ENCODE results near the gene TRIAP1. TPM values are rescaled to one million over a fixed set of nuclear protein-coding genes. Genes with fewer than 3 reads are reported as not detected.

TRIAP1 gene
- total RNA-seq, 2 experiments from 2014 or later, result 26.8 to 38.0 TPM

GRCh38 chr12:120412421-120412820 is 33.8 kb downstream of the TRIAP1 start:
- ATAC-seq (no peak), DNase-seq (no peak)
- H3K4me3 Mint-ChIP-seq, result no peak overlapping the region
- no peaks in the 10 kb centered on the region for H3K4me1 Mint-ChIP-seq
- no peak overlapping the region for H3K27ac Mint-ChIP-seq
- CTCF ChIA-PET, result no interaction called here
- H3K9me3 Mint-ChIP-seq (ENCODE audit: low read depth), result no peaks in the 10 kb centered on the region
- no peaks in the 10 kb centered on the region for H3K36me3 Mint-ChIP-seq
- peaks cover 6% of the 10 kb centered on the region for H3K27me3 Mint-ChIP-seq

DNA sequence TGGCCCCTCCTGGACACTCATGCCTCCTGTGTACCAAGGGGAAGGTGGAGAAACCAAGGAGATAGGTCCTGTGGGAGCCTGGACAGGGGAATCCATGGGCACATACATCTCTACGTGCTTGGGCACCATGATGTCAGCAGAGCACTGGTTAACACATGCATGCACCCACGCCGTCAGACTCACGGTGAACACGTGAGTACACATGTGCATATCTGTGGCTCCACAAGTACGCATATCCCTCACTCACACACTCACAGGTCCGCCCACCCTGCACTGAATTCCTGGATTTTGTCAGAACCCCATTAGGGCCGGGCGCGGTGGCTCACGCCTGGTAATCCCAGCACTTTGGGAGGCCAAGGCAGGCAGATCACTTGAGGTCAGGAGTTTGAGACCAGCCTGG is 37.4 kb downstream of the TRIAP1 start:
- H3K4me1 Mint-ChIP-seq, result no peaks in the 10 kb centered on the region
- H3K27ac Mint-ChIP-seq, result no peak overlapping the region
- H3K4me3 Mint-ChIP-seq, result no peak overlapping the region
- H3K9me3 Mint-ChIP-seq (ENCODE audit: low read depth), result no peaks in the 10 kb centered on the region
- CTCF ChIA-PET, result interaction anchor here (0.6 to 1.6 kb wide), 2 partner anchors 14 to 125 kb away, joined by 3 to 4 read pairs; no protein-coding TSS in a partner anchor
- no peaks in the 10 kb centered on the region for H3K36me3 Mint-ChIP-seq
- ATAC-seq (no peak), DNase-seq (no peak)
- peaks cover 8% of the 10 kb centered on the region for H3K27me3 Mint-ChIP-seq

- no peak for ATAC-seq
- no peaks in the 10 kb centered on the region for H3K36me3 Mint-ChIP-seq
- CTCF ChIA-PET, result no interaction called here
- H3K4me3 Mint-ChIP-seq, result no peak overlapping the region
- H3K4me1 Mint-ChIP-seq, result no peaks in the 10 kb centered on the region
- peaks cover 10% of the 10 kb centered on the region for H3K27me3 Mint-ChIP-seq
- no peaks in the 10 kb centered on the region for H3K9me3 Mint-ChIP-seq (ENCODE audit: low read depth)
- DNase-seq, result no peak
- no peak overlapping the region for H3K27ac Mint-ChIP-seq
These were observed 39.6 kb downstream of the TRIAP1 start for GRCh38 chr12:120406553-120406952.

- Mint-ChIP-seq H3K9me3 (ENCODE audit: low read depth) (no peaks in the 10 kb centered on the region), H3K4me1 (no peaks in the 10 kb centered on the region), H3K36me3 (no peaks in the 10 kb centered on the region), H3K27ac (no peak overlapping the region), H3K4me3 (no peak overlapping the region), H3K27me3 (peaks cover 10% of the 10 kb centered on the region)
- CTCF ChIA-PET, result no interaction called here
- DNase-seq, result no peak
- no peak for ATAC-seq
These were observed 40.1 kb downstream of the TRIAP1 start for GRCh38 chr12:120406069-120406468.

GRCh38 chr12:120404271-120404670 is 41.9 kb downstream of the TRIAP1 start:
- Mint-ChIP-seq H3K4me3 (no peak overlapping the region), H3K27ac (no peak overlapping the region), H3K36me3 (no peaks in the 10 kb centered on the region), H3K9me3 (ENCODE audit: low read depth) (no peaks in the 10 kb centered on the region), H3K27me3 (peaks cover 20% of the 10 kb centered on the region), H3K4me1 (no peaks in the 10 kb centered on the region)
- DNase-seq (no peak), ATAC-seq (no peak)
- CTCF ChIA-PET, result interaction anchor here (1.2 to 1.3 kb wide), 2 partner anchors 12 to 26 kb away, joined by 4 to 6 read pairs; no protein-coding TSS in a partner anchor

DNA sequence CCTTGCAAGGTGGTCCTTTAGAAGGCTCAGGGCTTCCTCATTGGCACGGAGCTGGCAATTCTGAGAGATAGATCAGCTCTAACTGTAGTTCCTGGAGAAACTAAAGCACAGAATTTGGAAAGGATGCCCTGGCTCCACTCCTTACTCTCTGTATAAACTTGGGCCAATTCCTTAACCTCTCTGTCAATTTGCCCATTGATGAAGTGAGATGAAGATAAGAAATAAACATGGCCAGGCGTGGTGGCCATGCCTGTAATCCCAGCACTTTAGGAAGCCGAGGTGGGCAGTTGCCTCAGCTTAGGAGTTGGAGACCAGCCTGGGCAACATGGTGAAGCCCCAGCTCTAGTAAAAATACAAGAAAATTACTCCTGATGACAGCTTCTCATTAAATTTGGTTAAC is 42.3 kb downstream of the TRIAP1 start:
- Mint-ChIP-seq H3K4me3 (no peak overlapping the region), H3K27me3 (peaks cover 20% of the 10 kb centered on the region), H3K36me3 (no peaks in the 10 kb centered on the region), H3K4me1 (no peaks in the 10 kb centered on the region), H3K9me3 (ENCODE audit: low read depth) (no peaks in the 10 kb centered on the region), H3K27ac (no peak overlapping the region)
- ATAC-seq (no peak), DNase-seq (no peak)
- CTCF ChIA-PET, result interaction anchor here (1.2 to 1.3 kb wide), 2 partner anchors 11 to 26 kb away, joined by 4 to 6 read pairs; no protein-coding TSS in a partner anchor

DNA sequence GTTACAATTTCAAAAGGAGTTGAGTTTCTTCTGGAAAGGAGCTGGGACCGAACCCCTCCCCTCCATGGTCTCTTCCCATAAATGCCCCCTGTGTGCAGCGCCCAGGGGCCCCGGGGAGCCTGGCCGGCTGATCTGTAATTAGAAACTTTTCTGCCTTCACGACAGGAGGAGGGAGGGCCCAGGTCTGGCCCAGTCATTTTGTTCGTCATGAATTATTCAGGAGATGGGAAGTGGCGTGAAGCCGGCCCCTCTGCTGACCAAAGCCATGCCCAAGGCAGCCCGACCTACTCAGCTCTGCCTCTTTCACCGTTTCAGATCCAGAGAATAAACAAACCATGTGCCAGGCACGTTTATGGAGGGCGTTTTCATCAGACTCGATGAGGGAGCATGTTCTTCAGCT is 44.0 kb downstream of the TRIAP1 start:
- DNase-seq, result no peak
- CTCF ChIA-PET, result no interaction called here
- H3K27me3 Mint-ChIP-seq, result peaks cover 27% of the 10 kb centered on the region
- no peaks in the 10 kb centered on the region for H3K36me3 Mint-ChIP-seq
- ATAC-seq, result no peak
- H3K27ac Mint-ChIP-seq, result no peak overlapping the region
- no peaks in the 10 kb centered on the region for H3K9me3 Mint-ChIP-seq (ENCODE audit: low read depth)
- no peak overlapping the region for H3K4me3 Mint-ChIP-seq
- H3K4me1 Mint-ChIP-seq, result no peaks in the 10 kb centered on the region

DNA sequence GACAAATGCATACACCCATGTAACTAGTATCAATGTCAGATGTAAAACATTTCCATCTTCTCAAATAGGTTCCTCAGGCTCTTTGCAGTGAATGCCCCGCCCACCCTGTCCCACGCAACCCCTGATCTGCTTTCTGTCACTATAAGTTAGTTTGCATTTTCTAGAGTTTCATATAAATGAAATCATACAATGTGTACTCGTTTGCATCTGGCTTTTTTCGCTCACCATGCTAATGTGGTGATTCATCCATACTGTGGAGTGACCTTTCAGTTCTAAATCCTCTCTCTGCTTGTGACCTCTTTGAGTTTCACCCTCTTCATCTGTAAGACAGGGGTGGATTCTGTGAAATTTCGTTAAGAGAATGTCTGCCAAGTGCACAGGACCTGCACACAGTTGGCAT is 46.7 kb downstream of the TRIAP1 start:
- H3K9me3 Mint-ChIP-seq (ENCODE audit: low read depth), result no peaks in the 10 kb centered on the region
- no peak overlapping the region for H3K4me3 Mint-ChIP-seq
- no peak for DNase-seq
- peaks cover 47% of the 10 kb centered on the region for H3K27me3 Mint-ChIP-seq
- no peaks in the 10 kb centered on the region for H3K4me1 Mint-ChIP-seq
- no peaks in the 10 kb centered on the region for H3K36me3 Mint-ChIP-seq
- no peak for ATAC-seq
- CTCF ChIA-PET, result interaction anchor here (0.6 kb wide), 1 partner anchor 425 kb away, joined by 3 read pairs; no protein-coding TSS in a partner anchor
- no peak overlapping the region for H3K27ac Mint-ChIP-seq

DNA sequence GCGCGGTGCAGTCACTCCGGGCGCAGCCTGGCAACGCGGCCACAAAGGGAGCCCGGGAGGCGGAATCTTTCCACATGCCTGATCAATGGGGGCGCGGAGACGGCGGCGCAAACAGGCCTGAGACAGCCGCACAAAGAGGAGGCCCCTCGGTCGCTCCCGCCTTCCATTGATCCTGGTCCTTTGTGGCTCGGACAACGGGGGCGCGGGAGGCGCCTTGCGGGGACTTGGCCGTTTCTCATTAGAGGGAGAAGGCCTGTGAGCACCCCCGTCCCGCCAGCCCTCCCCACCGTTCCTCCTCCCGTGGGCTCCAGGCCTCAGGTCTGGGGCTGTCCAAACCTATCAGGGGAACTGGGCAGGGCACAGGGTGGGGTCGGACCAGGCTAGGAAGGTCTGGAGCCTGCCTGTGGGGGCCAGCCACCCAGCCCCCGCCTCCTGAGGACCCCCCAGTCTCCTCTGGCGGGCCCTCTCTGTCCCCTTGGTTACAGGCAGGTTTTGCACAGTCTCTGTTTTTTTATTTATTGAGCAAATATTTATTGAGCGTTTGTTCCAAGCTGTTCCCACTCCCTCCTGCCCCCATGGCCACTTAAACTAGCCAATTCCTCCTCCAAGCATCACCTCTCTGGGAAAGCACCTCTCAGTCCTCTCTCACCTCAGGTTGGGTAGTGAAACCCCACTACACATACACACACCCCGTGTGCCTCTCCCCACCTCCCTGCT is 48.2 kb downstream of the TRIAP1 start:
- ATAC-seq, result no peak
- CTCF ChIA-PET, result no interaction called here
- Mint-ChIP-seq H3K27ac (no peak overlapping the region), H3K36me3 (no peaks in the 10 kb centered on the region), H3K27me3 (peaks cover 47% of the 10 kb centered on the region), H3K4me1 (no peaks in the 10 kb centered on the region), H3K9me3 (ENCODE audit: low read depth) (no peaks in the 10 kb centered on the region), H3K4me3 (no peak overlapping the region)
- no peak for DNase-seq

- no peaks in the 10 kb centered on the region for H3K9me3 Mint-ChIP-seq (ENCODE audit: low read depth)
- no peaks in the 10 kb centered on the region for H3K4me1 Mint-ChIP-seq
- peaks cover 42% of the 10 kb centered on the region for H3K27me3 Mint-ChIP-seq
- no peaks in the 10 kb centered on the region for H3K36me3 Mint-ChIP-seq
- no peak overlapping the region for H3K27ac Mint-ChIP-seq
- ATAC-seq (no peak), DNase-seq (no peak)
- no peak overlapping the region for H3K4me3 Mint-ChIP-seq
- CTCF ChIA-PET, result interaction anchor here (0.8 to 1.4 kb wide), 4 partner anchors 13 to 35 kb away, joined by 3 to 4 read pairs (median 4); no protein-coding TSS in a partner anchor
These were observed 51.5 kb downstream of the TRIAP1 start for GRCh38 chr12:120394483-120395367.

Other genes starting within 250 kb of the TRIAP1 start
- 1,000 to 10,000 TPM; 1,755 to 2,356 TPM for gene RPLP0, start 245.3 kb downstream of the TRIAP1 start, total RNA-seq
- gene PXN, start 180.7 kb downstream of the TRIAP1 start, total RNA-seq, result 100 to 1,000 TPM in 1 of 2 experiments, 10 to 100 TPM in 1; 69.3 to 146 TPM
- 1,000 to 10,000 TPM in 1 of 2 experiments, 100 to 1,000 TPM in 1; 953 to 3,569 TPM for gene RNU4-2, start 154.5 kb downstream of the TRIAP1 start, total RNA-seq
- gene RNU4-1, start 153.1 kb downstream of the TRIAP1 start, total RNA-seq, result 1,000 to 10,000 TPM in 1 of 2 experiments, 100 to 1,000 TPM in 1; 780 to 2,122 TPM
- 1 to 10 TPM; 2.4 to 3.0 TPM for gene SIRT4, start 144.1 kb downstream of the TRIAP1 start, total RNA-seq
- gene PLA2G1B, start 118.6 kb downstream of the TRIAP1 start, total RNA-seq, result not detected
- gene MSI1, start 77.2 kb downstream of the TRIAP1 start, total RNA-seq, result under 1 TPM in 1 of 2 experiments, not detected in 1; 0.07 TPM
- 100 to 1,000 TPM; 329 to 408 TPM for gene COX6A1, start 8.3 kb downstream of the TRIAP1 start, total RNA-seq
- gene GATC, start 60 bp upstream of the TRIAP1 start, total RNA-seq, result 10 to 100 TPM; 25.3 to 32.7 TPM
- 100 to 1,000 TPM; 195 to 240 TPM for gene SRSF9, start 23.4 kb upstream of the TRIAP1 start, total RNA-seq
- gene DYNLL1, start 49.7 kb upstream of the TRIAP1 start, total RNA-seq, result 100 to 1,000 TPM; 190 to 264 TPM
- 10 to 100 TPM; 26.4 to 34.0 TPM for gene COQ5, start 82.8 kb upstream of the TRIAP1 start, total RNA-seq
- 100 to 1,000 TPM; 209 to 217 TPM for gene RNF10, start 88.0 kb upstream of the TRIAP1 start, total RNA-seq
- gene POP5, start 135.0 kb upstream of the TRIAP1 start, total RNA-seq, result 10 to 100 TPM; 63.1 to 65.1 TPM
- not detected for gene CABP1, start 194.2 kb upstream of the TRIAP1 start, total RNA-seq
- 10 to 100 TPM; 74.5 to 96.2 TPM for gene MLEC, start 240.8 kb upstream of the TRIAP1 start, total RNA-seq